GM21717 (cell line): ENCODE measurements around the gene USP12.
"Not testable (repeated sequence)": the region's sequence is repeated elsewhere in the genome, so short reads cannot be mapped to it uniquely, and the experiment has no call there.

Experiments used
- ATAC-seq: cut with Tn5 transposase; IDR thresholded peaks from one replicate; pipeline ENCODE4 v1.9.1; 2021; ENCODE audit warnings: mild to moderate bottlenecking, moderate library complexity; ENCODE audit not compliant: unreplicated experiment

Gene USP12

GRCh38 chr13:27080018-27080948, 91.3 kb downstream of the USP12 start:
- ATAC-seq: no peak

DNA sequence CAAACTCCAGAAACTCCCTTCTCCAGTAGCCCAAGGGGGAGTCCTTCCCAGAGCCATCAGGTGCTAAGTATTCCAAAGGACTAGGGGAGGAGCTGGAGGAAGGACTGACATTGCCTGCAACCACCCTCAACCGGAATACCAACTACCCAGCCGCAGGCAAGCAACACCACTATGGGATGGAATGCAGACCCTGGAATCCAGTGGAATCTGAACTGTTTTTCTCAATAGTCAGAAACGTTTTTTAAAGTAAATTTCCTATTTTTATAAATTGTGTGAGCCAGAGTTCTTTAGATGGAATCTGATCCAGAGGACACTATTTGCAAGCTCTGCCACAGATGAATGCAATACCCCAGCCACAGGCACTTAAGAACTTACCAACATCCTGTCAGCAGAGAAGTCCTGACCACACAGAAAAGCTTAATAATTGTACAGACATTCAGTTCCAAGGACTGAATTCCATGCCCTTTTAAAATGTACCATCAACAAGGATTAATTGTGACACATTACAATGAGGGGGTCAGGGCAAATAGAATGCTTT, 92.1 kb downstream of the USP12 start:
- no peak for ATAC-seq

DNA sequence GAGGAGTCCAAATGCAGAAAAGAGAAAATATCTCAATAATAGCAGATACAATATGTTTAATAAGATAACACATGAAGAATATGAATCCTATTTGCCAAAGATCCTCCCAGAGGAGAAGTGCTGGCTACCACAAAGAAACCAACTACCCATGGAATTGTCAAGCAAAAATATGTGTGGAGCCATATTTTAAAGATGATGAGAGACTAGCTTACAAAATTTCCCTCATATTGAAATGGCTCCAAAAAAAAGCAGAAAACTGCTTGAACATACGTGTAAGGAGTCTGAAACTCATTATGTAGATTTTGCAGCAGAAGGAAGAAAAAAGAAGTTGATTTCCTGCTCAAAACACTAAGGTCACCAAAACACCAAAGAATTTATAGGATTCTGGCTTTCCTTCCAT, 94.2 kb downstream of the USP12 start:
- no peak for ATAC-seq

DNA sequence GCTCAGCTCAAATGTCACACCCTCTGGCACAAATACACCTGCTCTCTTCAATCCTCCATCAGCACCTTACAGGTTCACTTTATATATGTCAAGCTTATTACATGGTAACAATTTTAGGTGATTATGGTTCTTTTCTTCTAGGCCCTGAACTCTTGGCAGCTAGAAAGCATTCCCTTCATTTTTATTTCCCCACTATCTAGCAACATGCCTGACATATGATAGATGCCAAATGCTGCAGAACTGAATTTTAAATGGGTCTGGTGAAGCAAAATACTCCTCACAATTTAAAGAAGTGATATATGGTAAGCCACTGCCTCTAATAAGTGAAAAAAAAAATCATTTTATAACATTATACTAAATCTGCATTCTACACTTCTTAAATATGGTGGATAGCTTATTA, 95.2 kb downstream of the USP12 start:
- ATAC-seq: no peak

DNA sequence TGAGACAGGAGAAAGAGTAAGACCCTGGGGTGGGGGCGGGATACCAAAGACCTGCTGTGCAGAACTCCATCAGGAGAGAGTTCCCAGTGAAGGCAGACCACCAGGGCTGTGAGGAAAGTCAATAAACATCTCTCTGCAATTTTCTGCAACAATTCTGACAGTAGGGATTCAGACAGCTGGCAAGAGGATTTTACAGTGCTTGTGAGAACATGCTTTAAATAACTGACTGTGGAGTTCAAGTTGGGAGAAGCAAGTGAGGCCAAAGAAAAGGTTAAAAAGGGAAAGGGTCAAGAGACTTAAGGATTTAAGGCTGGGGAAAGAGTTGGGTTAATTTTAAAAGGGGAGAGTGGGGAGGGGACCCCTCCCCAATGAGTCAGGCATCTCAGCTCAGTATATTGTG, 98.4 kb downstream of the USP12 start:
- no peak for ATAC-seq

GRCh38 chr13:27066123-27066522, 105.5 kb downstream of the USP12 start:
- ATAC-seq: not testable (repeated sequence)

GRCh38 chr13:27065582-27065981, 106.0 kb downstream of the USP12 start:
- no peak for ATAC-seq

GRCh38 chr13:27064252-27064995, 107.2 kb downstream of the USP12 start:
- no peak for ATAC-seq

DNA sequence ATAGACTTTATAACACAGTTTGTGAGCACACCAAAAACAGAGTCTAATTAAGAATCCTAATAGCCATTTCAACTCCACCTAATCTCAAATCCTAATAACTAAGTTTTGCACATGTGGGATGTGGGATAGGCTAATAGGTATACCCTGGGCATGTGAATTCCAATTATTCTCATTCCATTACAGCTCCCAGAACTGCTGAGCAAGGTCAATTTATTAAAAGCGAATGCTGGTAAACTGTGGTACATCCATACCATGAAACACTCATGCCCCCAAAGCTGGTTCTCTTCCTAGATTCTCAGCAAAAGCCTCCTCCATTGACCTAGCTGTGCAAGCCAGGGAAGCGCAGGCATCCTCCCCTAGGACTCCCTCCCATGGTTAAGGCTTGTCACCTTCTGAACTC, 113.8 kb downstream of the USP12 start:
- no peak for ATAC-seq

DNA sequence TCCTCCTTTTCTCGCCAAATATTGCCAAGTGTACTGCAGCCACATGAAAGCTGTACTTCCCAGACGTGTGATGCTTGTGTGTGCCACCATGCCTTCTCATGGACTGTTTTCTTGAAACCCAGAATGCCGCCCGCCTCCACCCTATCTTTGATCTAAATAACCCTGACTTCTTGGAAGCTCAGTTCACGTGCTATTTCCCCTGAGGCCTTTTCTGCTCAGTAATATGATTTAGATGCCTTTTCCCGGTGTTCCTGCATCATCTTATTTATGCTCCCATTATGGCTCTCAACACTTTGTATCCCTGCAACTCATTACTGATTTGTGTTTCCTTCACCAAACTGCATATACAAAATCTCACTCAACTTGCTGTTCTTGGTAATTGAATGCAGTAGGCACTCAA, 116.1 kb downstream of the USP12 start:
- no peak for ATAC-seq

GRCh38 chr13:27054760-27055159, 116.9 kb downstream of the USP12 start:
- ATAC-seq: no peak

DNA sequence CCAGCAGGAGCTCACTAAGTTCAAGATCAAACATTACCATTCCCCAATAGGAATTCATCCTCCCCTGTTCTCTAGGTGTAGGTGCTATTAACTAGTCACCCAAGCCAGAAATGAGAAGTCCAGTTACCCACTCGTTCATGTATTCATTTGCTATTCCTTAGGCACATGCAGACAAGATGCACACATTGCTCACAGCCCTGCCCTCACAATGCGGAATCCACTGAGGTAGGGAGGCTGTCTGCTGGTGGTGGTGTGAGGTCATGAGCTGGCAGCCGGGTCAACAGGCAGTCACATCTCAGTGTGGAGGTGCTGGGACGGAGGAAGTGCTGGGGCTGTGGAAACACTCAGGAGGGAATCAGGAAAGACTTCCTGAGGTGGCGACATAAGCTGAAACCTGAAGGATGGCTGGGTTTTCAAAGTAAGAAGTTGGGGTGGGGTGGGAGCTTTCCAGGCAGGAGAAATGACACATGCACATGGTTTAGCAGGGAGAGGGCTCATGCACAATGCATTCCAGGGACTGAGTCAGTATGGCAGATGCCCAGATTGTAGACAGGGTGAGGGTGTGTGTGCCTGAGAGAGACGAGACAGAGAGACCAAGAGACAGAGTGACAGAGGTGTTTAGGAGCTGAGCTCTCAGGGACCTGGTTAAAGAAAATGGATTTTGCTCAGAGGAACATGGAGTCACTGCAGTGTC, 117.6 kb downstream of the USP12 start:
- no peak for ATAC-seq

GRCh38 chr13:27053210-27053884, 118.3 kb downstream of the USP12 start:
- no peak for ATAC-seq

GRCh38 chr13:27052551-27053208, 118.9 kb downstream of the USP12 start:
- no peak for ATAC-seq

GRCh38 chr13:27047081-27047480, 124.5 kb downstream of the USP12 start:
- no peak for ATAC-seq

DNA sequence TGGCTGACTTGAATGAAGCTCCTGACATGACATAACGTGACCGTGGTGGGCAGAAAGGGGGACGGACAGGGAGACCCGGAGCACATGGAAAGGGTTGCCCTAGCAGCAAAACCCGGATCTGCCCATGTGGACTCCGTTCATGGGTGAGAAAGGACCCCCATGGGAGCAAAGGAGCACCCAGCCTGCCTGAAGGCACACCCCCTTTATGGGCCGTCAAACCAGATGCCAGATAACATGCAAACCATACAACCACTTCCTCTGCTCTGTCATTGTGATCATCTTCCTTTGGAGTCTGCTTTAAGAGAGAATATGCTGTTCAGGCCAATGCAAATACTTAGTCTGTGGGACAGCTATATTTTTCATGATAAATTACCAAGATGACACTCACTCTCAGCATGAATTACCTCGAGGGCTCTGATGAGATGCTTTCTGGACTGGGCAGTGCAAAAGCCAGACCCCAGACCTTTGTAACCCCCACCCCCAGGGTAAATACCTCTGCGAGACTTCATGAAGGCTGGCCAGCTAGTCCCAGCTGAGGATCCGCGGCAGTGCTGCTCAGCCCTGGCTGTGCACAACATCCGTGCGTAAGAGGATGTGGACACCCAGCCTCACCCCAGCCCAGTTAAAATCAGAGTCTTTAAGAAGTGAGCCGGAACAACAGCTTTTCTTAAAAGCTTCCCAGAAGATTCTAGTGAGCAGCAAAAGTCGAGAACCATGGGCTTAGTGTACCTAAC, 126.6 kb downstream of the USP12 start:
- no peak for ATAC-seq

GRCh38 chr13:27043013-27043412, 128.6 kb downstream of the USP12 start:
- no peak for ATAC-seq

GRCh38 chr13:27041341-27041740, 130.3 kb downstream of the USP12 start:
- no peak for ATAC-seq

GRCh38 chr13:27040826-27041108, 130.8 kb downstream of the USP12 start:
- ATAC-seq: no peak
